Fibroblast of lung (primary cell): ENCODE measurements around the gene OR2H1. TPM values are rescaled to one million over a fixed set of nuclear protein-coding genes. Genes with fewer than 3 reads are reported as not detected.
"Not testable (repeated sequence)": the region's sequence is repeated elsewhere in the genome, so short reads cannot be mapped to it uniquely, and the experiment has no call there.

Experiments
- DNase-seq, 2 donors: peaks; one replicate each; pipeline versions ENCODE4 v3.0.0 to v3.0.0-alpha.2; 2010; ENCODE audit warnings: low read depth in 2 of 2
- H2AFZ ChIP-seq: 2 replicates; pipeline ENCODE4 v1.5.1; 2012; ENCODE audit warnings: low read length, control low read depth, inconsistent platforms
- H3K27ac ChIP-seq: 2 replicates; pipeline ENCODE4 v1.5.1; 2011; ENCODE audit warnings: low read length, control low read depth; ENCODE audit not compliant: insufficient read depth
- H3K27me3 ChIP-seq: 2 replicates; pipeline ENCODE4 v1.5.1; 2011; ENCODE audit warnings: mild to moderate bottlenecking, low read length; ENCODE audit not compliant: control insufficient read depth, insufficient read depth
- H3K36me3 ChIP-seq: 2 replicates; pipeline ENCODE4 v1.5.1; 2011; ENCODE audit warnings: low read length; ENCODE audit not compliant: control insufficient read depth, insufficient read depth
- H3K4me1 ChIP-seq: 2 replicates; pipeline ENCODE4 v1.5.1; 2011; ENCODE audit warnings: low read length; ENCODE audit not compliant: control insufficient read depth, insufficient read depth; ENCODE audit errors: extremely low read depth
- H3K4me2 ChIP-seq: 2 replicates; pipeline ENCODE4 v1.5.1; 2011; ENCODE audit warnings: low read length, control low read depth; ENCODE audit not compliant: insufficient read depth; ENCODE audit errors: extremely low read depth
- H3K4me3 ChIP-seq, 4 experiments: fragments of 200-600 bp in 1 of 4; sonication (generic) in 1 of 4; replicated peaks in 1 of 4; 2 replicates each; pipeline ENCODE4 v1.5.1; 2011 to 2016; ENCODE audit warnings: low read length in 4 of 4, low read depth in 3 of 4, mild to moderate bottlenecking in 3 of 4, control low read depth in 2 of 4, inconsistent platforms in 1 of 4, mixed read lengths in 1 of 4; ENCODE audit not compliant: insufficient read depth in 1 of 4; ENCODE audit errors: control extremely low read depth in 1 of 4
- H3K79me2 ChIP-seq: 2 replicates; pipeline ENCODE4 v1.5.1; 2012; ENCODE audit warnings: mild to moderate bottlenecking, low read length, inconsistent platforms; ENCODE audit not compliant: control insufficient read depth, insufficient read depth
- H3K9ac ChIP-seq: 2 replicates; pipeline ENCODE4 v1.5.1; 2011; ENCODE audit warnings: mild to moderate bottlenecking, low read length, control low read depth; ENCODE audit not compliant: insufficient read depth
- H3K9me3 ChIP-seq: 2 replicates; pipeline ENCODE4 v1.5.1; 2012; ENCODE audit warnings: low read depth, low read length; ENCODE audit not compliant: control insufficient read depth, insufficient read depth
- H4K20me1 ChIP-seq: 2 replicates; pipeline ENCODE4 v1.5.1; 2011; ENCODE audit warnings: low read length; ENCODE audit not compliant: control insufficient read depth, insufficient read depth; ENCODE audit errors: extremely low read depth
- EZH2 ChIP-seq: IDR thresholded peaks from 2 replicates; pipeline ENCODE4 v1.5.1; 2012; ENCODE audit warnings: low read length, control low read depth, mild to moderate bottlenecking; ENCODE audit errors: missing control alignments
- polyA plus RNA-seq, 2 donors: library from polyadenylated mRNA; depleted of rRNA in 1 of 2; stranded (reverse) in 1 of 2; unstranded in 1 of 2; fragments of >200 nt; gene quantifications; 2 replicates each; pipeline ENCODE4 v1.2.1, GENCODE V29; 2011 to 2012; ENCODE audit warnings: missing spikeins in 1 of 2
- total RNA-seq: library from RNA; depleted of rRNA; stranded (reverse); fragments of >200 nt; gene quantifications from 2 replicates; pipeline ENCODE4 v1.2.1, GENCODE V29; 2014
- TF ChIP-seq, protein P1 (sequence below), 2 donors: IDR thresholded peaks in 1 of 2; conservative IDR thresholded peaks in 1 of 2; 1 replicate in 1 of 2; 2 replicates in 1 of 2; pipeline ENCODE4 v1.5.1; 2011 to 2012; ENCODE audit warnings: low read length in 2 of 2, control low read depth in 1 of 2, inconsistent platforms in 1 of 2, low read depth in 1 of 2, mild to moderate bottlenecking in 1 of 2

OR2H1 gene
- total and polyA plus RNA-seq, 2 donors (not counting 1 experiment from before 2014, with no cell fraction given): not detected

DNA sequence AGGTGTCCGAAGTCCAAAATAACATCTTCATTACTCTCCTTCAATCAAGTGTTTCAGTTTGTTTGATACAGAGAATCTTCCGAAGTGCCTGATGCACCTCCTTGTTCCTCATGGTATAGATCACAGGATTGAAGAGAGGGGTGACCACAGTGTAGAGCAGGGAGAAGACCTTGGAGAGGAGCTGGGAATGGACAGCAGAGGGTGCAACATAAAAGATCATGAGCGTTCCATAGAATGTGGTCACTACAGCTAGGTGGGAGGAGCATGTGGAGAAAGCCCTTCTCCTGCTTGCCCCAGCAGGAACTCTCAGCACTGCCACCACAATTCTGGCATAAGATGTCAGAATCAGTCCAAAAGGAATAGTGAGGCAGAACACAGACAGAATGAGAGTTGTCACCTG is 30.3 kb upstream of the OR2H1 start:
- DNase-seq: no peak
- Histone ChIP-seq H3K27me3 (no peaks in the 10 kb centered on the region), H2AFZ (no peak overlapping the region)

DNA sequence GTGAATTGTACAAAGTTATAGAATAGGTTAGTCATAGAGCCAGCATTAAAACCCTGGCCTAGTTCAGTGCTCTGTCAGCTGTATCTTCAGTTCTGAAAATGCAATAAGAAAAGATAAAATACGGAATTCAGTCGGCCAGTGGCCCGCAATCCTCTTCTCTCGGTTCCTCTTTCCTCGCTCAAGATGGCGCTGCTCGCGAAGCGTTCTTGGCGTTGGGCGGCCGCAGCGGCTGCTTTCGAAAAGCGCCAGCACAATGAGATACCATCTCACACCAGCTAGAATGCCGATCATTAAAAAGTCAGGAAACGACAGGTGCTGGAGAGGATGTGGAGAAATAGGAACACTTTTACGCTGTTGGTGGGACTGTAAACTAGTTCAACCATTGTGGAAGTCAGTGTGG is 20.2 kb upstream of the OR2H1 start:
- not testable (repeated sequence) for H4K20me1 ChIP-seq, H3K9ac ChIP-seq, H3K36me3 ChIP-seq, H3K4me2 ChIP-seq, H3K79me2 ChIP-seq, H3K4me3 ChIP-seq, H3K27me3 ChIP-seq, H3K4me1 ChIP-seq, DNase-seq, H3K27ac ChIP-seq, H2AFZ ChIP-seq, H3K9me3 ChIP-seq

More for the DNA sequence above, 30.3 kb upstream of the OR2H1 start:
- Histone ChIP-seq H3K4me3 (no peak overlapping the region), H3K79me2 (no peaks in the 10 kb centered on the region), H3K9ac (no peak overlapping the region), H4K20me1 (no peaks in the 10 kb centered on the region), H3K27ac (no peak overlapping the region), H3K36me3 (no peaks in the 10 kb centered on the region), H3K4me1 (no peaks in the 10 kb centered on the region), H3K4me2 (no peak overlapping the region), H3K9me3 (no peaks in the 10 kb centered on the region)
- TF ChIP-seq, protein P1, sequence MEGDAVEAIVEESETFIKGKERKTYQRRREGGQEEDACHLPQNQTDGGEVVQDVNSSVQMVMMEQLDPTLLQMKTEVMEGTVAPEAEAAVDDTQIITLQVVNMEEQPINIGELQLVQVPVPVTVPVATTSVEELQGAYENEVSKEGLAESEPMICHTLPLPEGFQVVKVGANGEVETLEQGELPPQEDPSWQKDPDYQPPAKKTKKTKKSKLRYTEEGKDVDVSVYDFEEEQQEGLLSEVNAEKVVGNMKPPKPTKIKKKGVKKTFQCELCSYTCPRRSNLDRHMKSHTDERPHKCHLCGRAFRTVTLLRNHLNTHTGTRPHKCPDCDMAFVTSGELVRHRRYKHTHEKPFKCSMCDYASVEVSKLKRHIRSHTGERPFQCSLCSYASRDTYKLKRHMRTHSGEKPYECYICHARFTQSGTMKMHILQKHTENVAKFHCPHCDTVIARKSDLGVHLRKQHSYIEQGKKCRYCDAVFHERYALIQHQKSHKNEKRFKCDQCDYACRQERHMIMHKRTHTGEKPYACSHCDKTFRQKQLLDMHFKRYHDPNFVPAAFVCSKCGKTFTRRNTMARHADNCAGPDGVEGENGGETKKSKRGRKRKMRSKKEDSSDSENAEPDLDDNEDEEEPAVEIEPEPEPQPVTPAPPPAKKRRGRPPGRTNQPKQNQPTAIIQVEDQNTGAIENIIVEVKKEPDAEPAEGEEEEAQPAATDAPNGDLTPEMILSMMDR (conservative IDR thresholded peaks at IDR 0.05 in 1 of 2, IDR thresholded peaks at IDR 0.05 in 1 of 2; ENCODE audit: low read depth in 1 of 2, low read length in 2 of 2): no peak
- no peak for TF ChIP-seq EZH2

DNA sequence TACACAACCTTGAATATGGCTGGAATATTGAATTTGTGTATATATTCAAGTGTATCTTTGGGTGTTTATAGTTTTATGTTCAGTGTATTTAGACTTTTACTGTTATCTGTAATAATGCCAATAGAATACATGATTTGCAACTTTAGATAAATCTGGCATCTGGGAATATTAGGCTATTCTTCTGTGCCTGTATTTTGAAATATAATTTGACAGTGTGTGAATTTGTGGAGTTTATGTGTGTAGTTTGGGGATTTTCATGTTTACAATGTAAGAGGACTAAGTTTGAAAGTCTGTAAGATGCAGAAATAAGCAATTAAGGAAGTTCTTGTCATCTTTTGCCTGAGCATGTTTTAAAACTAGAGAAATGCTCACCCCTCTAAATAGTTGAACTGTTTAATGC is 17.9 kb upstream of the OR2H1 start, which contains the start of gene OR10C1:
Gene OR10C1 (plus strand): TSS at position 301 of the 400 bp plus-strand sequence. CDS start 710 bp downstream, outside the sequence.
- H3K4me1 ChIP-seq: no peaks in the 10 kb centered on the region

More for the DNA sequence above, 17.9 kb upstream of the OR2H1 start, which contains the start of gene OR10C1:
- TF ChIP-seq, protein P1 (conservative IDR thresholded peaks at IDR 0.05 in 1 of 2, IDR thresholded peaks at IDR 0.05 in 1 of 2; ENCODE audit: low read depth in 1 of 2, low read length in 2 of 2): no peak
- no peak for TF ChIP-seq EZH2
- Histone ChIP-seq H4K20me1 (no peaks in the 10 kb centered on the region), H3K9ac (no peak within 1 kb of the TSS), H3K27me3 (no peaks in the 10 kb centered on the region), H3K4me3 (no peak within 1 kb of the TSS), H3K36me3 (no peaks in the 10 kb centered on the region), H3K79me2 (no peaks in the 10 kb centered on the region), H3K4me2 (no peak within 1 kb of the TSS), H3K9me3 (no peaks in the 10 kb centered on the region), H2AFZ (no peak within 1 kb of the TSS), H3K27ac (no peak within 1 kb of the TSS)
- DNase-seq: no peak
